Stimulated activated naive B cell treated with anti-CD40 and anti-IgM and Interleukin-4, amounts not matched to agents 10 μg/mL and 1 μg/mL and 100 μg/mL, for 72 hours (primary cell): ENCODE measurements around the gene ING1.
A peak's percentile ranks its signal among the peaks of the same experiment; 100 is the strongest.

Source experiments
- ATAC-seq, 2 donors: fragments of 150-1000 bp; cut with Tn5 transposase; replicated peaks; 2 replicates each; pipeline ENCODE4 v1.10.0; 2021; ENCODE audit warnings: moderate library complexity in 1 of 2
- DNase-seq: peaks from one replicate; pipeline ENCODE4 v3.0.0; 2021
- H3K27ac Mint-ChIP-seq: one replicate; pipeline ENCODE4 v1.8.0; 2022; ENCODE audit warnings: mild to moderate bottlenecking, mixed read lengths
- H3K27me3 Mint-ChIP-seq, 2 donors: one replicate each; pipeline ENCODE4 v1.8.0; 2022; ENCODE audit warnings: mixed read lengths in 2 of 2
- H3K36me3 Mint-ChIP-seq, 2 donors: one replicate each; pipeline ENCODE4 v1.8.0; 2022; ENCODE audit warnings: mixed read lengths in 2 of 2, mild to moderate bottlenecking in 1 of 2
- H3K4me1 Mint-ChIP-seq, 2 donors: one replicate each; pipeline ENCODE4 v1.8.0; 2022; ENCODE audit warnings: mixed read lengths in 2 of 2, mild to moderate bottlenecking in 1 of 2
- H3K4me3 Mint-ChIP-seq, 2 donors: one replicate each; pipeline ENCODE4 v1.8.0; 2022; ENCODE audit warnings: mild to moderate bottlenecking in 2 of 2, mixed read lengths in 2 of 2, moderate library complexity in 1 of 2
- H3K9me3 Mint-ChIP-seq, 2 donors: one replicate each; pipeline ENCODE4 v1.8.0; 2022; ENCODE audit warnings: mixed read lengths in 2 of 2, mild to moderate bottlenecking in 1 of 2

The ING1 gene

GRCh38 chr13:110759710-110760109 is 46.2 kb downstream of the ING1 start:
- Mint-ChIP-seq H3K27me3 (peaks cover 15 to 16% of the 10 kb centered on the region in 2 donors), H3K36me3 (peaks cover 0 to 4% of the 10 kb centered on the region in 2 donors), H3K4me3 (no peak overlapping the region)

GRCh38 chr13:110760611-110761010 is 47.1 kb downstream of the ING1 start:
- H3K27me3 Mint-ChIP-seq: peaks cover 21 to 22% of the 10 kb centered on the region in 2 donors
- H3K4me3 Mint-ChIP-seq: no peak overlapping the region
- no peak overlapping the region for H3K27ac Mint-ChIP-seq
- no peak for DNase-seq
- H3K4me1 Mint-ChIP-seq: no peaks in the 10 kb centered on the region
- H3K36me3 Mint-ChIP-seq: peaks cover 0 to 4% of the 10 kb centered on the region in 2 donors
- ATAC-seq: no peak
- peaks cover 0 to 10% of the 10 kb centered on the region in 2 donors for H3K9me3 Mint-ChIP-seq

More at GRCh38 chr13:110759710-110760109, 46.2 kb downstream of the ING1 start:
- H3K4me1 Mint-ChIP-seq: no peaks in the 10 kb centered on the region
- DNase-seq: no peak
- no peak overlapping the region for H3K27ac Mint-ChIP-seq
- peaks cover 0 to 10% of the 10 kb centered on the region in 2 donors for H3K9me3 Mint-ChIP-seq
- ATAC-seq: no peak

GRCh38 chr13:110766671-110767430 is 53.4 kb downstream of the ING1 start:
- peaks cover 0 to 10% of the 10 kb centered on the region in 2 donors for H3K9me3 Mint-ChIP-seq
- no peak for ATAC-seq
- peaks cover 0 to 11% of the 10 kb centered on the region in 2 donors for H3K4me1 Mint-ChIP-seq
- no peak overlapping the region for H3K27ac Mint-ChIP-seq
- H3K36me3 Mint-ChIP-seq: no peaks in the 10 kb centered on the region
- peaks cover 27 to 32% of the 10 kb centered on the region in 2 donors for H3K27me3 Mint-ChIP-seq
- DNase-seq: no peak
- H3K4me3 Mint-ChIP-seq: no peak overlapping the region

DNA sequence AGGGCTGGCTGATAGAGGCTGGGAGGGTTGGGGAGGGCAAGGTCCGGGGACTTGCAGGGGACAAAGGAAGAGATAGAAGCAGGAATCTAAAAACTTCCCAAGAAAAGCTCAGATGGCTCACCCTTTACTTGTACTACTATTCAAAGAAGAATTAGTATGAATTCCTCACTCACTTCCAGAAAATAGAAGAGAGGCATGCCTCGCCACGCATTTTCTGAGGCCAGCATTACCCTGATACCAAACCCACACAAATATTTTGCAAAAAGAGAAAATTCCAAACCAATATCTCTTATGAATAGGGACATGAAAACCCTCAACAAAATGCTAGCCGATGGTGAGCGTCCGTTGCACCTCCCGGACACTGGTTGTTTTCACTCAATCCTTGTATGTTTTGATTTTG is 54.0 kb downstream of the ING1 start:
- H3K27ac Mint-ChIP-seq: no peak overlapping the region
- DNase-seq: no peak
- peaks cover 0 to 10% of the 10 kb centered on the region in 2 donors for H3K9me3 Mint-ChIP-seq
- no peak overlapping the region for H3K4me3 Mint-ChIP-seq
- peaks cover 2 to 11% of the 10 kb centered on the region in 2 donors for H3K4me1 Mint-ChIP-seq
- H3K36me3 Mint-ChIP-seq: no peaks in the 10 kb centered on the region
- ATAC-seq: no peak
- peaks cover 27 to 32% of the 10 kb centered on the region in 2 donors for H3K27me3 Mint-ChIP-seq

- no peaks in the 10 kb centered on the region for H3K36me3 Mint-ChIP-seq
- peaks cover 2 to 11% of the 10 kb centered on the region in 2 donors for H3K4me1 Mint-ChIP-seq
- no peak overlapping the region for H3K27ac Mint-ChIP-seq
- no peak overlapping the region for H3K4me3 Mint-ChIP-seq
- H3K9me3 Mint-ChIP-seq: peaks cover 0 to 1% of the 10 kb centered on the region in 2 donors
- ATAC-seq (no peak), DNase-seq (no peak)
- H3K27me3 Mint-ChIP-seq: peaks cover 18 to 31% of the 10 kb centered on the region in 2 donors
Observed at GRCh38 chr13:110769097-110769496, 55.6 kb downstream of the ING1 start.

- H3K27ac Mint-ChIP-seq: no peak overlapping the region
- no peak overlapping the region for H3K4me3 Mint-ChIP-seq
- H3K36me3 Mint-ChIP-seq: no peaks in the 10 kb centered on the region
- peaks cover 2 to 11% of the 10 kb centered on the region in 2 donors for H3K4me1 Mint-ChIP-seq
- no peaks in the 10 kb centered on the region for H3K9me3 Mint-ChIP-seq
- ATAC-seq (no peak), DNase-seq (no peak)
- peaks cover 5 to 21% of the 10 kb centered on the region in 2 donors for H3K27me3 Mint-ChIP-seq
Observed at GRCh38 chr13:110770678-110771077, 57.2 kb downstream of the ING1 start.

GRCh38 chr13:110771194-110771593 is 57.7 kb downstream of the ING1 start:
- DNase-seq (peak; percentile 4), ATAC-seq (peak; percentile 50 to 84)
- no peaks in the 10 kb centered on the region for H3K36me3 Mint-ChIP-seq
- H3K9me3 Mint-ChIP-seq: no peaks in the 10 kb centered on the region
- peaks cover 2 to 11% of the 10 kb centered on the region in 2 donors for H3K4me1 Mint-ChIP-seq
- peak overlapping the region; percentile 15 for H3K27ac Mint-ChIP-seq
- peaks cover 2 to 16% of the 10 kb centered on the region in 2 donors for H3K27me3 Mint-ChIP-seq
- H3K4me3 Mint-ChIP-seq: no peak overlapping the region

GRCh38 chr13:110772091-110772984 is 58.8 kb downstream of the ING1 start:
- Mint-ChIP-seq H3K27me3 (peaks cover 0 to 13% of the 10 kb centered on the region in 2 donors), H3K9me3 (no peaks in the 10 kb centered on the region)

More at GRCh38 chr13:110772091-110772984, 58.8 kb downstream of the ING1 start:
- ATAC-seq (no peak), DNase-seq (no peak)
- Mint-ChIP-seq H3K27ac (no peak overlapping the region), H3K4me3 (no peak overlapping the region), H3K36me3 (no peaks in the 10 kb centered on the region), H3K4me1 (peaks cover 2 to 11% of the 10 kb centered on the region in 2 donors)
